Breast epithelium (tissue), 3 donors: Measurements from ENCODE around the gene SLC25A48.

Experiments used
- POLR2A ChIP-seq: fragments of 450-650 bp; IDR thresholded peaks from one replicate; pipeline ENCODE4 v1.6.1; 2016; ENCODE audit warnings: antibody characterized with exemption, mild to moderate bottlenecking, moderate library complexity
- POLR2AphosphoS5 ChIP-seq, 3 donors: sonication (generic); formaldehyde crosslinking; IDR thresholded peaks; one replicate each; pipeline ENCODE4 v1.6.1; 2017; ENCODE audit warnings: antibody characterized with exemption in 3 of 3

- no peak for TF ChIP-seq POLR2A
- no peak for TF ChIP-seq POLR2AphosphoS5 (IDR thresholded peaks at IDR 0.05)
Measured at GRCh38 chr5:135850671-135851070, 16.2 kb downstream of the SLC25A48 start.
